ENCODE data around the gene MYBBP1A.

The MYBBP1A gene

DNA sequence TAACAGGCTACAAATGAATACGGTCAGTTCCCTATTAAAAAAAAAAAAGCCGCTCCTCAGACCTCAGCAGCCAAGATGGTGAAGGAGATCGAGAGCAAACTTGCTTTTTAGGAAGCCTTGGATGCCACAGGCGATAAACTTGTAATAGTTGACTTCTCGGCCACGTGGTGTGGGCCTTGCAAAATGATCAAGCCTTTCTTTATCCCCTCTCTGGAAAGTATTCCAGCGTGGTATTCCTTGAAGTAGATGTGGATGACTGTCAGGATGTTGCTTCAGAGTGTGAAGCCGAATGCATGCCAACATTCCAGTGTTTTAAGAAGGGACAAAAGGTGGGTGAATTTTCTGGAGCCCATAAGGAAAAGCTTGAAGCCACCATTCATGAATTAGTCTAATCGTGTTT lies 16.9 kb upstream of the MYBBP1A start:
- DNase-seq (ENCODE audit: low read depth) = no peak

DNA sequence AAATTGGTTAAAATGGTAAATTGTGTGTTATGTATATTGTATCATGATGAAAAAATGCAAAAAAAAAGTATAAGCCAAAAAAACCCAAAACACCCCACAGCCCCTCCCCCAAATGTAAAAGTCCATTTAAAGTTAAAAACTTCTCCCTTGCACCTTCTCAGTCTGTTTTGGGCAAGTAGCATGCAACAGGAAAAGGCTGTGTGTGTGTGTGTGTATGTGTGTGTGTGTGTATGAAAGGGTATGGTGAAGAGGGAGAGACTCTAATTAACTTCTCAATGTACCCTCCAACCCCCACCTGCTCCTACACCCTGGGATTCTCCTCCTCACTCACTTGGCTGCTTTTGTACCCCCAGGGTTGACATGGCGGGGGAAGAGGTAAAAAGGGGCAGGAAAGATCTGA lies 14.4 kb upstream of the MYBBP1A start:
- no peak for DNase-seq (ENCODE audit: low read depth)

DNA sequence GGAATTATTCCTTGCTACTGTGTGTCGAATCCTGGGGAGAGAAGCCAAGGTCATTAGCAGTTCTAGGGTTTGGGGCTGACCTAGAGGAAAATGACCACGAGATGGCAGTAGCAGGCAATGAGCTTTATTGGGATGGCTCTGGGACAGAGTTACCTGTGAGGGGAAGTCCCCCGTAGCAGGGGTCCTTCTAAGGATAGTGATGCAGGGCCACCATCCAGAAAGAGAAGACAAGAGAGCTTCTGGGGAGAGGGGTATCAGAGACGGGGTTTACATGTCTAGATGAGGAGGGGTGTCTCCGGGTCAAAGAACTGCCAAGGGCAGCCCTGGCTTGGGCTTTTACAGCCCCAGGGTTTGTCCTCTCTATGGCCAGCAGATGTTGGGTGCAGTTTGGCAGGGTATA lies 11.6 kb upstream of the MYBBP1A start:
- peak; percentile 8 for DNase-seq (ENCODE audit: low read depth)

DNA sequence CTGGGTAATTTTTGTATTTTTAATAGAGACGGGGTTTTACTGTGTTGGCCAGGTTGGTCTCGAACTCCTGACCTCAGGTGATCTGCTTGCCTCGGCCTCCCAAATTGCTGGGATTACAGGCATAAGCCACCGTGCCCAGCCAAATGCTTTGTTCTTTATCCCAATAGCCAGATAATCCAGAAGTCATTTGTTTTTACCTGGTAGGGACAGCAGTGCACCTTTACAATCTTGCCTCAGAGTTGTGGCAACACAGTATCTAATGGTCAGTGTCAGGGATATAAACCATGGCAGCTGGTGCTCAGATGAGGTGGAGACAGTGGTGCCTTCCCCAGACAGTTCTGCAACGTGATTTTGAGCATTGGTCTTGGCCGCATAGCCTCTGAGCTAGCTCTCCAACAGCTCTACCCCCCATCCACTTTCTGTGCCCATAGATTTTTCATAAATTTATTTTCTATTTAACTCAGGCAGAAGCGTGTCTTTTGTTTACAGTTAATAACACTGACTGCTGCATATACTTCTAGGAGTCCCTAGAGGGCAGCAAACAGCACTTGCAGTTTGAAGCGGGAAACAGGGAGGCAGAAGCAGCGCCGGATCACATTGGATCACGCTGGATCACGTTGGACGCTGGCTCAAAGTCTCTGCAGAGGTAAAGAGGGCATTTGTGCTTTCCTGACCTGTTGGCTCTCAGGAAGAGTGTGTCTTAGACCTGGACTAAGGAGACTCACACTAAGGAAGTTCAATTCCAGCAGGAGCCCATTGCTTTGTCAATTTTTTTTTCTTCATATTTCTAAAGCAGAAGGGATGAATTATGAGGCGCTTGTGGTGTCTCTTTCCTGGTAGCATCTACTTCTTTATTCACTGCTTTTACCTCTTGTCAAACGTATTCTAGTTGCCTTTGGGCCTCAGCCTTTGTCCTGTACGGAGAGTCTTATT lies 10.3 kb upstream of the MYBBP1A start:
- DNase-seq (ENCODE audit: low read depth) = peak; percentile 25

DNA sequence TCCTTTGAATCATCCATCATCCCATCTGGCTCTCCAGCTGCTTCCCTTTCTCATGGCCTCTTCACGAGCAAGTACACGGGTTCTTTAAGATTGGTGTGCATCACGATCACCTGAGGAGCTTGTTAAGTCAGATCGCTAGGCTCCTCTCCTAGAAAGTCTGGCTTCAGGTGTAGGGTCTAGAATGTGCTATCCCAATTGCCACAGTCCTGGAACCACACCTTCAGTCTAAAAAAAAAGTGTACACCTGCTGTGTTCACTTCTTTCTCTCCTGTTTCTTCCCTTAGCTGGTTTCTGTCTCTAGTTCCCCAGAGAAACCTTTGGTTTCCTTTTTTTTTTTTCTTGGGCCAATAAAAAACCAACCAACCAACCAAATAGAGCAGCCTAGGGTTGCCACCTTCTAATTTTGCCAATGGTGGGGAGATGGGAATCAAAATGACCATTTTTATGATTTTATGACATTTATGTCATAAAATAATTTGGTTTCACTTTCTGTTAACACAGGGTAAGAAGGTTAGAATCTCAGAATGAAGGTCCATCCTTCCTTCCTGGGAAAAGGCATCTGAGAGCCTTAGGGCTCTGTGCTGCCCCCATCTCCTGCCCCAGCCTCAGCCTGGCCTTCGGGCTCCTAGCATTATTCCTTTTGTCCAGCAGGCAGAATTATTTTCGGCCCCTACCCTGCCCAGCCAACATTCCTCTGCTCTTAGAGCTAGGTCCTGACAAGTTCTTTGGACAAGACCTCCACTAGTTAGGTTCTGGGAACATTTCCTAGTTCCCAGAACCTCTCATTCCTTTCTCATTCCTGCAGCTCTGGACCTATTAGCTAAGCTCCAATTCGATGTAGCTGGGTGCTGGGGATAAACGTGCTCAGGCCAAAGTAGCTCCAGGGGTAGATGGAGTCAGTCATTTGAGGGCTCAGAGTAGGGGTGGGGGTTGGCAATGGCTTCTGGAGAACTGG lies 7.1 kb upstream of the MYBBP1A start:
- no peak for DNase-seq (ENCODE audit: low read depth)

DNA sequence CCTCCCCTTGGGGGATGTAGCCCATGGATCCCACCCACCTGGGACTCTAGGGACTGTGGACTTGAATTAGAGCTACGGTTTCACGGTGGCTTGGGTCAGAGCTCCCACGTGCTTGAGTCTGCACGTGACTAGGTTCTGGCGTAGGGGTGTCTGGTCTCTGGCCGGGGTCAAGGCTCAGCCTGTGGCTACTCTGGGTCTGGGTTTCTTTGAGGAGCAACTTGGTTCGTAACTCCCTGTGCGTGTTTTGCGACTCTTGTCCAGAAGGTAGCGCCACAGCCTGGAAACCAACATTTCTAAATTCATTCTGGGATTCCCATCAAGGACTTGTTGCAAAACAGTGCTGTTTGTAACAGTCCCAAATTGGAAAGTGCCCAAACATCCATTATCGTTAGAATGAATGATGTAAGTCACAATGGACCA lies 5.7 kb upstream of the MYBBP1A start:
- DNase-seq (ENCODE audit: low read depth) = no peak

DNA sequence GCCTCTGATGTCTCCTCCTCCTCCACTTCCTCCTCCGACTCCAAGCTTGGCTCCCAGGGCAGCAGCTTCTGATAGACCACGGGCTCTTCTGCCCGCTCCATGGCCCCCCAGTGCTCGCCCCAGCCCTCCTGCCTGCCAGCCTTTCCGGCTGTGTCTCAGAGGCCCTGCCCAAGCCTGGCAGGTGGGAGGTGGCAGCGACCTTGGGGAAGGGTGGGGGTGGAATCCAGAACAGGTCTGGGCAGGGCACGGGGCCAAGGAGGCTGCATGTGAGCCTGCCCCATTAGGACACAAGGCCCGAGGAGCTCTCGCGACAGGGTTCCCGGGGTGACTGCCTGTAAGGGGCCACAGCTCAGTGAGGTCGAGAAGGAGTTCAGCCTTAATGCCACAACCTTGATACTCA lies 5.2 kb upstream of the MYBBP1A start, which contains the start of gene GGT6:
Gene GGT6, minus strand, starts transcription at position 157 of the 400 bp plus-strand sequence. Its CDS starts 56 bp downstream, at position 101.
- no peak for DNase-seq (ENCODE audit: low read depth)

DNA sequence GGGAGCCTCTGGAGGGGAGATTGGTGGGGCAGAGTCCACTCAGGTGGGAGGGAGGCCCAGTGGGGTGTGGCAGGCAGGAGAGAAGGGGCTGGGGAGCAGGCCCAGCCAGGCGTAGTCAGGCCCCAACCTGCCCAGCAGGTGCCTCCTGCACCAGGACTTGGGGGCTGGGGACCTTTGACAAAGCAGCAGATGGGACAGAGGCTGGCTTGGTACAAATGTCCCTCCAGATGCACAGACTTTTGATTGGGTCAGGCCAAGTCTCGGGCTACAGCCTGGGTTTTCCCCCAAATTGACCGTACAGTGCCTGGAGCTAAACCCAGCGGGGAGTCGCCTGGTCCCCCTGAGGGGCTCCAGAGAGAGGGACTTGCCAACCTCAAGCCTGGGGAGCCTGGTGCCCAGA lies 4.8 kb upstream of the MYBBP1A start:
- DNase-seq (ENCODE audit: low read depth) = no peak

DNA sequence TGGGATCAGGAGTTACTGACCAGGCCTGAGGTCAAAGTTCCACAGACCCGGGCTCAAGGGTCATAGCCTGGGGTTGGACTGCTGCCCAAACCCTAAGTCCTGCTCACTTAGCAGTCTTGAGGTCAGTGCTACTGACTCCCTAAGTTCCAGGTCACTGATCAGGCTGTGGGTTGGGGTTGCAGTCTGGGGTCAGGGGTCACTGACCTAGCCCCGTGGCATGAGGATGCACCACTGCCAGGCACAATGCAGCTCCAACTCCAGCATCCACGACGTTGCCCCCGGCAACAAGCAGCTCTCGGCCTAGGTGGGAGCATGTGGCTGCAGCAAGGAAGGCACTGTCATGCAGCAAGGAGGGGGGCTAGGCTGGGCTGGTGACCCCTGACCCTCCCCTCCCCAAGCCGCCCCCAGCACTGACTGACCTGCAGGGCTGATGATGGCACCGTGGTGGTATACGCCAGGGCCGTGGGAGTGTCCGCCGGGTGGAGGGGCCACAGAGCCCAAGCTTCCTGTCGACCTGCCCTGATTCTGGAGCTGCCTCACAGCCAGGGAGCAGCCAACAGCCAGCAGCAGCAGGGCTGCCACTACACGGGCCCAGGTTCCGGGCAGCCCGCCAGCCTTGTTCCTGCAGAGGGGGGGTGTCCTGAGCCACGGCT lies 4.1 kb upstream of the MYBBP1A start:
- no peak for DNase-seq (ENCODE audit: low read depth)

DNA sequence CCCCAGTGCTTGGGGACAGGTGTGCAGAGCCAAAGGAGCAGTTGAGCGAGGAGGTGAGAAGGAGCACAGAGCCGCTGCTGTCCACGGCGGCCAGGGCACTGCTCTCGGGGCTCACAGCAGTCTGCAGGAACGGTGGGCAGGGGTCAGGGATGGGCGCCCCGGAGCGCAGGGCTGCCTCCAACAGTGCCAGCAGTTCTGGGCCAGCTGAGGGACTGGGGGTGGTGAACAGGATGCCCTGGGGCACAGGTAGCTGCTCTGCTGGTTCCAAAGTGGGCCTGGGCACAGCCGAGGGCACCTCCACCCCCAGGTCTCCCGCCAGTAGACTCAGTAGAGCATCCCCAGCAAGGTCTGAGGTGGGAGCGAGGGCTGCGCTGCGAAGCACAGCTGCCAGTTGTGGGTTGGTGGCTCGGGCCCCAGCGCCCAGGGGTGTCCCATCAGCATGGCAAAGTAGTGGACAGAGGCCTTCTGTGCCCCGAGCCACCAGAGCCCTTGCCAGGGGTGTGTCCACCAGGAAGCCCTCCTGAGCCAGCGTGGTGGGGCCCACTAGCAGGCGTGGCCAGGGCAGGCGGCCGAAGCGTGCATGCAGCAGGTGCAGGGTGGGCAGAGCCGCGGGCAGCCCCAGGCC lies 3.3 kb upstream of the MYBBP1A start:
- no peak for DNase-seq (ENCODE audit: low read depth)

DNA sequence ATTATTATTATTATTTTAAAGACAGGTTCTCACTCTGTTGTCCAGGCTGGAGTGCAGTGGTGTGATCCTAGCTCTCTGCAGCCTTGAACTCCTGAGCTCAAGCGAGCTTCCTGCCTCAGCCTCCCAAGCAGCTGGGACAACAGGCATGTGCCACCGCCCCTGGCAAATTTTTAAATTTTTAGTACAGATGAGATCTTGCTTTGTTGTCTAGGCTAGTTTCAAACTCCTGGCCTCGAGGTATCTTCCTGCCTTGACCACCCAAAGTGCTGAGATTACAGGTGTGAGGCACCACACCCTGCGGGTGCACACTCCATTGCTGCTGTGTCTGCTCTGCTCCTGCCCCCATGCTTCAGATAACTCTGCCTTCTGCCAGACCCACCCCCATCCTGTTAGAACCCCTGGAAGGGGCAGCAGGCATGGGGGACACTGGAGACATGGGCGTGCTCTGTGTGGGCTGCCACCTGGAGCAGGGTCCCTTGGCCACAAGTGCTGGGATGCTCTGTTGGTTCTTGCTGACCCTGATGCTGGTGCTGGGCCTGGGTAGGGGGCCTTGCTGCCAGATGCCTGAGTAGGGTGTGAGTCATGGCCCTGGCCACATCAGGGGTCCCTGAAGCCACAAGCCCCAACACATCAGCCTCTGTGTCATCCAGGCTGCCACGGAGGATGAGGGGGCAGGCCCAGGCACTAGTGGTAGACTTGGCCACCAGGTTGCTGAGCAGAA lies 2.6 kb upstream of the MYBBP1A start:
- DNase-seq (ENCODE audit: low read depth) = no peak

DNA sequence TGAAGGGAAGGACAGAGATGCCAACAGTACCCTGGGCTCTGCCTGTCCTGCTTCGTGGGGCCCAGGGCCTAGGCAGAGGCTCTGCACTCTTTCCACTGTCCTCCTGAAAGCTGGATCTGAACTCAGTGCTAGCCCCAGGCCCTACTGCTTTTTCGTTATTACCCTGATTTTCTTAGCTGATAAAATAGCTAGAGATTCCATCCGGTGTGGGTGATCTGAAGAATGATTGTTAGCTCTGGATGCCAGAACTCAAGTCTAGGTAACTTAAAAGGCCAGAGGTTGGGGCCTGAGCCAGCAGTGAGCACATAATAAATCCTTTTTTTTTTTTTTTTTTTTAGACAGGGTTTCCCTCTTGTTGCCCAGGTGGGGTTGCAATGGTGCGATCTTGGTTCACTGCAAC lies 1.8 kb upstream of the MYBBP1A start:
- no peak for DNase-seq (ENCODE audit: low read depth)

DNA sequence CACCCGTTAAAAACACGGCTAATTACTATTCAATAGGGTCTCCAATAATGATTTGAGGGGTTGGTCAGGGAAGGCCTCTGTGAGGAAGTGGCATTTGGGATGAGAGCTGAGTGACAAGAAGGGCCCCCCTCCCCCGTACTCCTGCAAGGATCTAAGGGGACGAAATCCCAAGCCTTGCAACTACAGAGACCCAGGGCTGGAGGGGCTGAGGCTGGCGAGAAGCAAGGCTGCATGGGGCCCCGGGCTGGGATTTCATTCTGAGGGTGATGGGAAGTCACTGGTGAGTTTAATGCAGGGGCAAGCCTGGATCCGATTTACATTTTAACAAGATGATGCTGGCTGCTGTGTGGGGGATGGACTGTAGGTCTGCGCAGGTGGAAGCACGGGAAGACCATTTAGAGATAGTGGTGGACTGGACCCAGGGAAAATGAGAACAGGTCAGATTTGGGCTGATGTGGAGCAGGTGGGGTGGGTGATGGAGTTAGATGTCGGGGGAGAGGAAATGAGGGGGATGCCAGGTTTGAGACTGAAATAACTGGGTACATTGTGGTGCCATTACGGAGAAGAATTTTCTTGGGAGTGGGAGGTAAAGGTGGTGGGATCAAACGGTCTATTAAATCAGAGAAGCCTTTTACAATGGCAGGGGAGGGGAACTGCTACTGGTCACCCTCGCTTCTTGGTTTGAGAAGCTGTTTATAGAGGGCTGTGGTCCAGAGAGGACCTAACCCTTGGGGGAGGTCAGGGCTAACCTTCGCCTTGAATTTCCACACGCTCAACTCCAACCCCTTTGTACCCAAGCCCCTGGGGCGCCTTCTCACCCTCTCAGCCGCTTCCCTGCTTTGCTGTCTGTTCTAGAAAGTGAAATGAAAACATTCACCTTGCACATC lies 932 bp upstream of the MYBBP1A start:
- DNase-seq (ENCODE audit: low read depth) = no peak

DNA sequence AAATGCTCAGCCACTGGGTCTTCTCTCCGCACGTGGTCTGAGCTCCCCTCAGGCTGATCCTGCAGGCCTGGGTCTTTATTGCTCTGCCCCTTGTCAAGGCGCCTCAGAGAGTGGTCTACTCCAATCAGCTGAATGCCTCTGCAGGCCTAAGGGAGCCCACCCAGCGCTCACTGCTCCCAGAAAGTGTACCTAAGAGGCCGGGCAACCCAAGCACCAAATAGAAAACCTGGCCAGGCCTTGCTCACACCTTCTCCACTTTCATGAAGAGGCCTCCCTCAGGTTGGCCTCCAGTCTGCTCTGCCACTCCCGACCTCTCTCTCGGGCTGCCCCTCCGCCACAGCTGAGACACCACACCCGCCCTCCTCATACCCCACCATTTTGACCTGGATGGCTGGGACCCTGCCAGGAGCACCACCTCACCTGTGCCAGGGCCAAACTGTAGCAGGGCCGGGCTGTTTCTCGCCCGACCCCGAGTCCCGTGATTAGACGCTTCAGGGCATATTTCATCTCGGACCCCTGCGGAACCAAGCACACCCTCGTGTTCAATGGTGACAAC lies 665 bp downstream of the MYBBP1A start:
- no peak for DNase-seq (ENCODE audit: low read depth)

DNA sequence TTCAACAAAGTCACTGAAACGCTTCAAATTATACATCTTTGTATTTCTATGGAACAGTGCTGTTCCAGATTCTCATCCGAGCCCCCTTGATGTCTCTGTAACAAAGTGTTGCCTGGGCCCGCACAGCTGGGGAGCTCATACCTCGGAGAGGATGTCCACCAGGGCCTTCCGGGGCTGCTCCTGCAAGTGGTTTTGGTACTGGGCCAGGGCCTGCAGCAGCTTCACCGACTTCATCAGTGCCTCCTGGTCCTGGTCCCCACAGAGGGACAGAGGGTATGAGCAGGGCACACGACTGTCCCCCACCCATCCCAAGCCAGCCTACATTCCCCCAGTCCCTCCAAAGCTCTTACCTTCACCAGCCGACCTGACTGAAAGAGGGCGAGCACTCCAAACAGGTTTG lies 1.5 kb downstream of the MYBBP1A start:
- DNase-seq (ENCODE audit: low read depth) = no peak

DNA sequence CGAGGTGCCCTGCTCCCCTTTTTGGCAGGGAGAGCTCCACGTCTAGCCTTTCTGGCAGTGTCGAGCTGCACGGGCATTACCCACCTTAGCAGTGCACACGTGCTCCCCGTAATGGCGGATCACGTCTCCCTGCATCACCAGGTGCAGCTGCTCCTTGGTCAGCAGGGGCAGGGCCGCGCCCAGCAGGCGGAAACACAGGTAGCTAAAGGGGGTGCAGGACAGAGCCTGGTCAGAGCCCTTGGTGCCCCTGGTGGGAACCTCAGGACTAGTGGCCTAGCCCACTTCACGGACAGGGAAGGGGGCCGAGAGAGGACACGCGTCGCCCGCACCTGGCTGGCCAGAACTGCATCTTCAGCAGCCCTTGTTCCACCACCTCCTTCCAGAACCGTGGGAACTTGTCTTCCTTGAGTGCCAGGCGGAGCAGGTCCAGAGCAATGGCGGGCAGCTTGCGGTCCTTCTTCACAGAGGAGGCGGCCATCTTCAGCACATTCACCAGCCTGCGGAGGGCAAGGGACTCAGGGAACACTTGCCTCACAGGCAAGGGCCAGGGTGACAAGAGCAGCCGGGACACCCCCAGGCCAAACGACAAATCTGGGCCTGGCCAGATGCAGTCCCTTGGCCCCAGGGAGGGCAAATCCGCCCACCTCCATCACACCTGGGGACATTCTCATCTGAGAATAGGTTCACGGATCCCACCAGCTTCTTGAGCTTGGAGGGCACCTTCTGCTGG lies 3.2 kb downstream of the MYBBP1A start:
- no peak for DNase-seq (ENCODE audit: low read depth)

DNA sequence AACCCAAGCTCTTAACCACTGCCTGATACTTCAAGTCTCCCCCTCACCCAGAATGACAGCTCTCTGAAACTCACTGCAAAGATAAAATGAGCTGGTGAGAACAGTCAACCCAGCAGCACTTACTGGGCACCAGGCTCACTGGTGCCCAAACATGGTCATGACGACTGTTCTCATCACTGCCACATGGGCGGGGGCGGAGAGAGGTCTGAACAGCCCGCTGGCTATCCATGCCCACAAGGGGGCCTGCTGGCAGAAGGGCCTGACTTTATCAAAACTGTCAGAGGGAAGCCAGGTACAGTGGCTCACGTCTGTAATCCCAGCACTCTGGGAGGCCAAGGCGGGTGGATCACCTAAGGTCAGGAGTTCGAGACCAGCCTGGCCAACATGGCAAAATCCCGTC lies 4.0 kb downstream of the MYBBP1A start:
- no peak for DNase-seq (ENCODE audit: low read depth)

DNA sequence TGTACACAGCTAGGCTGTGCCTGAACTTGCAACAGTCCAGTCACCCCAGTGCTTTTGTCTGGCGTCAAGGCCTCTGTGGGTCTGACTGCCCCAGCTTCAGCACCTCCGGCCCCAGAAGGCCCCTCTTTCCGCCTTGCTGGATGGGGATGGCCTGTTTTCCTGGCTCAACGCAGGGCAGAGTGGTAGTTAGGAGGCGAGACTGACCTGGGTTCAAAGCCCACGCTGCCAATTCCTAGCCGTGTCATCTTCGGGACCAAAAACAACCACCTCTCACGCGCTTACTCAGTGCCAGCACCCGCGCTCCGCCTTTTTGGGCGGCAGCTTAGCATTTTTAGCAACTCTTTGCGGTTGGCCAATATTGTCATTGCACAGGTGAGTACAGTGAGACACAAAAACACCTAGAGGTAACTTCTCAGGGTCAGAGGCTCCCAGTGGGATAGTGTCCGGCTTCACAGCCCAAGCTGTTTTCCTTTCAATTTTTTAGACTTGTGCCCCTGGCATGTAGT lies 4.6 kb downstream of the MYBBP1A start:
- no peak for DNase-seq (ENCODE audit: low read depth)

All from stimulated activated CD8-positive, alpha-beta memory T cell treated with anti-CD3 and anti-CD28 coated beads, Interleukin-12 subunit alpha, Interleukin-12 subunit beta, amount 100 ng/mL, for 1 hour (primary cell).